Measurements from ENCODE around the gene SPECC1L.

SPECC1L gene

DNA sequence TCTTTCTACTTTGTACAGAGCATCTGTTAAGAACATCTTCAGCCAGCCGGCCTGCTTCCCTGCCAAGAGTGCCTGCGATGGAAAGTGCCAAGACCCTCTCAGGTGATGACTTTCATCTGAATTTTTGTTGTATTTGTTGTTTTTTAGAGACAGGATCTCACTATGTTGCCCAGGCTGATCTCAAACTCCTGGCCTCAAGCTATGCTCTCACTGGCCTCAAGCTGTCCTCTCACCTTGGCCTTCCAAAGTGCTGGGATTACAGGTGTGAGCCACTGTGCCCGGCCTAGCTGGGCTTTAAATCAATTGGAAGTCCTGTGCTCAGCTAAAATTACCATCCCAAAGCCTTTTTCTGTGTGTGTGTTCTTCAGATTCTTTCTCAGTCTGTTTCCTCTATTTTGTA, 92.6 kb downstream of the SPECC1L start:
- DNase-seq = no peak

- DNase-seq = no peak
Observed at GRCh38 chr22:24366701-24367100, 96.1 kb downstream of the SPECC1L start.

DNA sequence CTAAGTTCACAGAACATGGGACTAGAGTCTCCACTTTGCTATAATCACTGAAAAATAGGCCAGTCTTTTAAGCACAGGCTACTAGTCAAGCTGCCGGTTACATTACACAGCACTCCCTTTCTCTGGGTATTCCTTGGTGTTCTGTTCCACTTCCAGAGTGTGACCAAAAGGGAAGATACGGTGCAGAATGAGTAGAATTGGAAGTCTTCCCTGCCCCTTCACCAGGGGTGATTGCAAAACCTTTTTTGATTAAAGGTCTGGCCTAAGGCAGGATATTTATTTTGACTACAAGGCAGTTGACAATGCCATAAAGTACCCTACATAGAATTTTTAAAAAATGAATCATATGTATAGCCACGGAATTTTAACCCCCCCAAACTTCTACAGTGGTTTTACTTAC, 97.2 kb downstream of the SPECC1L start:
- DNase-seq = peak; percentile 9

DNA sequence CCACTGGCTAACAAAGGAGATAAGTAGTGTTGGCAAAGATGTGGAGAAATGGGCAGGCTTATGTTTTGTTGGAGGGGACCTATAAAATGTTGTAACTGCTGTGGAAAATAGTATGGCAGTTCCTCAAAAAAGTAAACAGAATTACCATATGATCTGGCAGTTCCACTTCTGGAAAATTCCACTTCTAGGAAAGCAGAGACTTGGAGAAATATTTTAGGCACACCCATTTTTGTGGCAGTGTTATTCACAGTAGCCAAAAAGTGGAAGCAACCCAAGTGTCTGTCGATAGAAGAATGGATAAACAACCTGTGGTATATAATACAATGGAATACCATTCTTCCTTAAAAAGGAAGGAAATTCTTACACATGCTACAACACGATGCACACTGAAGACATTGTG, 99.8 kb downstream of the SPECC1L start:
- no peak for DNase-seq

- DNase-seq = no peak
Observed at GRCh38 chr22:24376002-24376401, 105.4 kb downstream of the SPECC1L start.

DNA sequence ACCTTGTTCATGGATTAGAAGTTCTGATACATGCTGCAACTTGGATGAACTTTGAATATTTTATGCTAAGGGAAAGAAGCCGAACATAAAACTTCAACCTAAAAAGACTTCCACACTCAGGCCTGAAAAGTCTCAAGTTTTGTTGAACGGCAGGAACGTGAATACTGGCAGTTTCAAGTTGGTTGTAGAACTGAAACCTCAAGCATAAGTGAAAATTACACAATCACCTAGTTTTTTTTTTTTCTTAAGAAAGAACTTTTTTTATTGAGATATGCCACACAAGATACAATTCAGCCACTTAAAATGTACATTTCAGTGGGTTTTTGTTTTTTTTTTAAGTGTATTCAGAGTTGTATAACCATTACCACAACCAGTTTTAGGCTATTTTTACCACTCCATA, 106.0 kb downstream of the SPECC1L start:
- DNase-seq = no peak

DNA sequence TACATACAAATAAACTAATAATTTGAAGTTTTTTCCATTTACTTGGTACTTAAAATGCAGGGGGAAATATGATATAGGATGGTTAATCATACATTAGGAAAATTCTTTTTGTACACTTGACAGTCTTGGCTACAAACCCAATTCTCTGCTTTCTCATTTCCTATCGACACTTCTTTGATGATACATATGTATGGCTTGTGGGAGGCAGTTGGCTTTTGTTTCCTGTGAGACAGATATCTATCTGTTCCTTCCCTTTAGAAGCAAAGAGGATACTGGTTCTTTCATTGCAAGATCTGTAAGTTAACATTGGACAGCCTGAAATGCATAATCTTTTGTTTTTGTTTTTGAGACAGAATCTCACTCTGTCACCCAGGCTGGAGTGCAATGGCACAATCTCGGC, 108.9 kb downstream of the SPECC1L start:
- no peak for DNase-seq

DNA sequence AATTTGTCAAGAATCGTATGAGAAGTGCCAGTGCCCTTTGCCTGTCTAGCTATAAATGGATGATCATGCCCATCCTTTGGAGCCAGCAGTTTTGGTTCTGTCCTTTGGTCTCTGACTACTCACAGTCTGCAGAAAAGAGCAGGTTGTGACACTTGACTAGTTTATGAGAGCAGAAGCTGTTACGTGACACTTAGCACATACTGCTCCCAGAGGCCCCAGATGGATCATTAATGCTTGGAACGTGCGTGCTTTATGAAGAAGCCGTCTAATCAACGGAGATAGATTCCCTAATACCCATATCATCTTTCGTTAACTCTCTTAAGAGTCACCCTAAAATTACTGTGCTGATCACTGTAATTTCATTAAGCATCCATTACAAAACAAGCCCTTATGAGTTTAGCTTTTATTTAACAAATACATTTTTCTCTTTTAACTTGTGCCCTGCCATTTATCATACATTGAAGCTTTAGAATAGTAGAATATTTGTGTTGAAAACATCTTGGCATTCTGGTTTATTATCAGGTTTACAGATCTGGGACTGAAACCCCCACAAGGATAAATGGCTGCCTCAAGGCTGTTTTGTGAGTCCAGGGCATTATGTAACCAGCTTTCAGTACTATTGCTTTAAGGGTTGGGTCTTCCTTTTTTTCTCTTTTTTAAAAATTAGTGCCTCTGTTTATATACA, 109.7 kb downstream of the SPECC1L start:
- DNase-seq = no peak

DNA sequence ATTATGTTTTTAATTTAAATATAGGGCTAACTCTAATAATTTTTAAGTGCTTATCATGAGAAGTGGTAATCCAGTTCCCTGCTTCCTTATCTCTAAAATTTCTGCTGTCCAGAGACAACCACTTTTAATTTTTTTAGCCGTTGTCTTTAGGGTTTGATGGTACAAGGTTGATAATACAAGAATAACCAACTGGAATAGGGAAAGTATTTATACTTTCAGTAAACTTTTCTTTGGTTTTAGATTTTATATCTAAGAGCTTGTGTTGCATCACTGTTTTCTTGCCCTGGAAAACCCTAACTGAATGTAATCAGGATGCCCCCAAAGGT, 110.2 kb downstream of the SPECC1L start:
- DNase-seq = no peak

GRCh38 chr22:24383061-24383460, 112.4 kb downstream of the SPECC1L start:
- DNase-seq = no peak

DNA sequence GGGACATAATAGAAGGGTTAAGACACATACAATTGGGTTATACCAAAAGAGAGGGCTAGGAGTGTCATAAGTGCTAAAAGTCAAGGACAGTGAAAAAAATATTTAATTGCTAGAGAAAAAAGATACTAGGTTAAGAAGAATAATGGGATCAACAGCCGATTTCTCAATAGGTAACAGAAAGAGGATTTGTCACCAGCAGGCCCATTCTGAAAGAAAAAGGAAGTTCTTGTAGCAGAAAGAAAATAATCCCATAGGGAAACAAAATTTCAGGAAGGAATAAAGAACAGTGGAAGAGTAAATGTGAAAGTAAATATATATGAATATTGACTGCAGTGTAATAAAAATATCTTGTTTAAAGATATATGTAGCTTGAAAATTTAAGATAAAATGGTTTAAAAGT, 113.5 kb downstream of the SPECC1L start:
- no peak for DNase-seq

DNA sequence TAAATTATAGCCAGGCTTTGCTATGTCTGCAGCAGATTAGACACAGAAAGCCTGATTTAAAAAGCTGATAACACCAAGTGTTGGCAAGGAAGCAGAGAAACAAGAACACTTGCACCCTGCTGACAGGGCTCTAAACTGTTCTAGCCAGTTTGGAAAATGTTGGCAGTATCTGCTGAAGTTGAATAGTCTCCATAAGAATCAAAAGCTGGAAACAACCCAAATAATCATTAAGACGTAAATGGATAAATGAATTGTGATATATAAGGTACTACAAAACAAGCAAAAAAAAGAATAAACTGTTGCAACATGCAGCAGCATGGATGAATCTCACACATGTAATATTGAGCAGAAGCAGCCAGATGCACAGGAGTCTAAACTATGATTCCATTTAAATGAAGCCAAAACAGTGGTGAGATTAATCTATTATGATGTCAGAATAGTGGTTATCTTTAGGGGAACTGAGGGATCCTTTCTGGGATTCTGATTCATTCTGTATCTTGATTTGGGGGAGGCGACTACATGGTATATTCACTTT, 116.4 kb downstream of the SPECC1L start:
- peak; percentile 40 for DNase-seq

DNA sequence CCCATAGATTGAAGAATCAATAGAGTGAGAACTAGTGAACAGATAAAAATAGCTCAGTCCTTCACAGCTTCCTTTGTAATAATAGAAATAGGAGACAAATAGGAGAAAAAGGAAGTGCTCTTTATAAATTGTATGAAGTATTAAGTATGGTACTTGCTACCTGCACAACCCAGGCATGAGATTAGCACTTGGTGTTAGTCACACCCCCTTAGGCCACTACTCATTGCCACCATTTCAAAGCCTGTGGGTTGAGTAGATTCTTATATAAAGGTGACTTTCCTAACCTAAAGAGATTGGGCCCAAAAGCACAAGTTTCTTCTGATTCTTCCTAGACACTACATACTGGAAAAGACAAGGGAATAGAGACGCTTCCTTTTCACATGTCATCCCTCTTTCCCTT, 119.0 kb downstream of the SPECC1L start:
- DNase-seq = no peak

GRCh38 chr22:24390156-24390555, 119.5 kb downstream of the SPECC1L start:
- DNase-seq = no peak

- DNase-seq = no peak
Observed at GRCh38 chr22:24390576-24390975, 119.9 kb downstream of the SPECC1L start.

GRCh38 chr22:24391836-24392217, 121.2 kb downstream of the SPECC1L start:
- DNase-seq = peak; percentile 74

GRCh38 chr22:24392218-24392931, 121.7 kb downstream of the SPECC1L start:
- no peak for DNase-seq

GRCh38 chr22:24393012-24393559, 122.5 kb downstream of the SPECC1L start:
- no peak for DNase-seq

DNA sequence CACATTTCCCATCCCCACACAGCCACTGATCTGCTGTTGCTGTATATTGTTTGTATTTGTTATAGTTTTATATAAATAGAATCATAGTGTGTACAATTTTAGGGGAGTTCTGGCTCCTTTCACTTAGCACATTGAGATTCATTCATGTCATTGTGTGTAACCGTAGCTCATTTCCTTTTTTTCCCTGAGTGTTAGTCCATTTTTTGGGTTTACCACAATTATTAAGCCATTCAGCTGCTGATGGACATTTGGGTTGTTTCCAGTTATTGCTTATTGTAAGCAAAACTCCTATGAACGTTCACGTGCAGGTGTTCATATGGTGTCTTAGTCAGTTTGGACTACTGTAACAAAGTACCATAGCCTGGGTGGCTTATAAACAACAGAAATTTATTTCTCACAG, 123.2 kb downstream of the SPECC1L start:
- no peak for DNase-seq

- no peak for DNase-seq
Observed at GRCh38 chr22:24394254-24394653, 123.6 kb downstream of the SPECC1L start.

GRCh38 chr22:24398409-24398808, 127.8 kb downstream of the SPECC1L start:
- no peak for DNase-seq

DNA sequence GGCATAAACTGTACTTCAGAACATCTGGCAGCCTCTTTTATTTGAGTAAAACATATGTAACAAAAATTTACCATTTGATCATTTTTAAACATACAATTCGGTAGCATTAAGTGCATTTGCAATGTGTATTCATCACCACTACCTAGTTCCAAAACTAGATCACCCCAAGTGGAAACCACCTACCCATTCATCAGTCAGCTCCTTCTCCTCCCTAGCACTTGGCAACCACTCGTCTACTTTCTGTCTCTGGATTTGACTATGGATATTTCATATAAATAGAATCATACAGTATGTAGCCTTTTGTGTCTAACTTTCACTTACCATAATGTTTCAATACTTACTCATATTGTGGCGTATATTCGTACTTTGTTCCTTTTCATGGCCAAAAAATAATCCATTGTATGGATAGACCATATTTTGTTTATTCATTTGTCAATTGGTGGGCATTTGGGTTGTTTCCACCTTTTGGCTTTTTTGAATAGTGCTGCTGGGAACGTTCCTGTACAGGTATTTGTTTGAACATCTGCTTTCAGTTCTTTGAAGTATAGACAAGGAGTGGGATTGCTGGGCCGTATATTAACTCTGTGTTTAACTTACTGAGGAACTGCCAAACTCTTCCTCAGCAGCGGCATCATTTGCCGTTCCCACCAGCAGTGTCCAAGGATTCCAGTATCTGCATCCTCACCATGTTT, 129.5 kb downstream of the SPECC1L start:
- DNase-seq = no peak

- DNase-seq = no peak
Observed at GRCh38 chr22:24400726-24401596, 130.3 kb downstream of the SPECC1L start.

Data from NCI-H226 (cell line).